Measurements from ENCODE around the gene TMPRSS4. TPM values are rescaled to one million over a fixed set of nuclear protein-coding genes. Genes with fewer than 3 reads are reported as not detected.

TMPRSS4 gene
- total RNA-seq, 1 experiment from 2014 or later, result not detected

DNA sequence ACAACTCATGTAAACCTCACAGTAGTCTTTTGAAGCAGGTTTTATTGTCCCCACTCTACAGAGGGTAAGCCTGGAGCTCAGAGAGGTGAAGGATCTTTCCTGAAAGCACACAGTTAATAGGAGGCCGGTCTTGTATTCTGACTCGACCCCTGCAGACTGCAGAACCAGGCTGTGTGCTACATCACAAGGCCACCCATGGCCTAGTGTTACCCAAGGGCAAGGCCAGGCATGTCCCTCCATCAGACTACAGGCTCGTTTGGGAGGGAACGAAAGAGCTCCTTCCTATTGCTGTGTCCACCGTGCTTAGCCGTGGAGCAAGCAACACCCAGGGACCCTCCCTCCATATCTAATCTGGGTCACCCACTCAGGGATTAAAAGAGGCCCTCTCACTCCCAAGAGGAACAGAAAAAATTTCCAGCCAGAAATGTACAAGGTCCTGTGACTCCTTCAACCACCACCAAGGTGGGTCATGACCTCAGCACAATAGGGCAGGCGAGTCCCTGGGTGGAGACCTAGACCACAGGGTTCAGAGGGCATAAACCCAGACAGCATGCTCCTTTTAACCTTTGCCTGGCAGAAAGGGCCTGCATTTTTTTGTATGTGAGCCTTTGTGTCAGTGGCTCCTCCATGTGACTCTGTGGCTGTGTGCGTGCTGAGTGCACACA lies 16.2 kb downstream of the TMPRSS4 start:
- no peak for DNase-seq (ENCODE audit: low read depth, low spot score)
- intact Hi-C loops (cut with micrococcal nuclease; ENCODE audit: unreplicated experiment) (no loop called here), in situ Hi-C loops (cut with HindIII; ENCODE audit: low pct_unique_long_range_greater_than_20kb, low sequenced_read_pairs) (no loop called here)
- Histone ChIP-seq H3K4me1 (ENCODE audit: control insufficient read depth, insufficient read depth, low read length) (no peaks in the 10 kb centered on the region), H3K27ac (ENCODE audit: low read length) (no peak overlapping the region), H3K4me3 (ENCODE audit: low read depth in 2 of 2, low read length in 2 of 2) (no peak overlapping the region), H3K36me3 (ENCODE audit: control insufficient read depth, insufficient read depth, low read length) (no peaks in the 10 kb centered on the region), H3K27me3 (ENCODE audit: control insufficient read depth, insufficient read depth, low read length) (peaks cover 4% of the 10 kb centered on the region; the same call in 1 of the 2 replicates), H3K9me3 (ENCODE audit: control insufficient read depth, insufficient read depth, low read depth, low read length) (0 out of 2 replicates have a peak, but pooled peaks cover 2% of the 10 kb centered on the region)
- POLR2A ChIA-PET, result no interaction called here
- CTCF ChIA-PET, result no interaction called here
- no TSS peak for BruUV-seq (replicated peaks)
- TF ChIP-seq, protein P1, sequence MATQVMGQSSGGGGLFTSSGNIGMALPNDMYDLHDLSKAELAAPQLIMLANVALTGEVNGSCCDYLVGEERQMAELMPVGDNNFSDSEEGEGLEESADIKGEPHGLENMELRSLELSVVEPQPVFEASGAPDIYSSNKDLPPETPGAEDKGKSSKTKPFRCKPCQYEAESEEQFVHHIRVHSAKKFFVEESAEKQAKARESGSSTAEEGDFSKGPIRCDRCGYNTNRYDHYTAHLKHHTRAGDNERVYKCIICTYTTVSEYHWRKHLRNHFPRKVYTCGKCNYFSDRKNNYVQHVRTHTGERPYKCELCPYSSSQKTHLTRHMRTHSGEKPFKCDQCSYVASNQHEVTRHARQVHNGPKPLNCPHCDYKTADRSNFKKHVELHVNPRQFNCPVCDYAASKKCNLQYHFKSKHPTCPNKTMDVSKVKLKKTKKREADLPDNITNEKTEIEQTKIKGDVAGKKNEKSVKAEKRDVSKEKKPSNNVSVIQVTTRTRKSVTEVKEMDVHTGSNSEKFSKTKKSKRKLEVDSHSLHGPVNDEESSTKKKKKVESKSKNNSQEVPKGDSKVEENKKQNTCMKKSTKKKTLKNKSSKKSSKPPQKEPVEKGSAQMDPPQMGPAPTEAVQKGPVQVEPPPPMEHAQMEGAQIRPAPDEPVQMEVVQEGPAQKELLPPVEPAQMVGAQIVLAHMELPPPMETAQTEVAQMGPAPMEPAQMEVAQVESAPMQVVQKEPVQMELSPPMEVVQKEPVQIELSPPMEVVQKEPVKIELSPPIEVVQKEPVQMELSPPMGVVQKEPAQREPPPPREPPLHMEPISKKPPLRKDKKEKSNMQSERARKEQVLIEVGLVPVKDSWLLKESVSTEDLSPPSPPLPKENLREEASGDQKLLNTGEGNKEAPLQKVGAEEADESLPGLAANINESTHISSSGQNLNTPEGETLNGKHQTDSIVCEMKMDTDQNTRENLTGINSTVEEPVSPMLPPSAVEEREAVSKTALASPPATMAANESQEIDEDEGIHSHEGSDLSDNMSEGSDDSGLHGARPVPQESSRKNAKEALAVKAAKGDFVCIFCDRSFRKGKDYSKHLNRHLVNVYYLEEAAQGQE (IDR thresholded peaks at IDR 0.05; ENCODE audit: insufficient read depth in 1 of 2, low read depth in 2 of 2, low read length in 1 of 2), result no peak
- TF ChIP-seq, protein P2, sequence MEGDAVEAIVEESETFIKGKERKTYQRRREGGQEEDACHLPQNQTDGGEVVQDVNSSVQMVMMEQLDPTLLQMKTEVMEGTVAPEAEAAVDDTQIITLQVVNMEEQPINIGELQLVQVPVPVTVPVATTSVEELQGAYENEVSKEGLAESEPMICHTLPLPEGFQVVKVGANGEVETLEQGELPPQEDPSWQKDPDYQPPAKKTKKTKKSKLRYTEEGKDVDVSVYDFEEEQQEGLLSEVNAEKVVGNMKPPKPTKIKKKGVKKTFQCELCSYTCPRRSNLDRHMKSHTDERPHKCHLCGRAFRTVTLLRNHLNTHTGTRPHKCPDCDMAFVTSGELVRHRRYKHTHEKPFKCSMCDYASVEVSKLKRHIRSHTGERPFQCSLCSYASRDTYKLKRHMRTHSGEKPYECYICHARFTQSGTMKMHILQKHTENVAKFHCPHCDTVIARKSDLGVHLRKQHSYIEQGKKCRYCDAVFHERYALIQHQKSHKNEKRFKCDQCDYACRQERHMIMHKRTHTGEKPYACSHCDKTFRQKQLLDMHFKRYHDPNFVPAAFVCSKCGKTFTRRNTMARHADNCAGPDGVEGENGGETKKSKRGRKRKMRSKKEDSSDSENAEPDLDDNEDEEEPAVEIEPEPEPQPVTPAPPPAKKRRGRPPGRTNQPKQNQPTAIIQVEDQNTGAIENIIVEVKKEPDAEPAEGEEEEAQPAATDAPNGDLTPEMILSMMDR (IDR thresholded peaks at IDR 0.05), result no peak
- TF ChIP-seq SIN3A (IDR thresholded peaks at IDR 0.05; ENCODE audit: borderline replicate concordance, insufficient read depth, low read depth, low read length), result no peak
- TF ChIP-seq TCF7L2 (IDR thresholded peaks at IDR 0.05; ENCODE audit: low read depth, low read length), result no peak
- 0 out of 2 replicates have a peak, but pooled peaks have one; percentile 42 for ATAC-seq

DNA sequence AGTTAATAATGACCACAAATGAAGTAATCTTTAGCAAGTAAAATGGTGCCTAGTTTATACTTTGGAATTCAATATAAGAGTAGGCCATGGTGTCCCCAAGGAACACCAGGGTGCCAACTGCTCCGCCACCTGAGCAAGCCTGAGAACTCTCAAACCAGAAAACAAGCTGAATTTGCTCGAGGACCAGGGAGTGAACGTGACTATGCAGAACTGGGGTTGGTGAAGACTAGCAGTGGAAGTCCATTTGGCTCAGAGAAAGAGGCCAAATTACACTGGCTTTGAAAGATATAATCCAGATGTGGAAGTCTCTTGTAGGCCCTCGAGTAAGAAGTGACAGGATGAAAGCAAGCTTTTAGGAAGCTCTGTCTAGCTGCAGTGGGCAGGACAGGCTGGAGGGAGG lies 18.6 kb downstream of the TMPRSS4 start:
- H3K9me3 ChIP-seq (ENCODE audit: control insufficient read depth, insufficient read depth, low read depth, low read length), result no peaks in the 10 kb centered on the region
- ChIA-PET CTCF (no interaction called here), POLR2A (no interaction called here)
- DNase-seq (ENCODE audit: low read depth, low spot score) (no peak), ATAC-seq (no peak)
- TF ChIP-seq, protein P2 (IDR thresholded peaks at IDR 0.05), result no peak
- TF ChIP-seq POLR2AphosphoS5 (IDR thresholded peaks at IDR 0.05; ENCODE audit: low read depth, low read length), result no peak
- TF ChIP-seq TCF7L2 (IDR thresholded peaks at IDR 0.05; ENCODE audit: low read depth, low read length), result no peak
- TF ChIP-seq SIN3A (IDR thresholded peaks at IDR 0.05; ENCODE audit: borderline replicate concordance, insufficient read depth, low read depth, low read length), result no peak
- TF ChIP-seq, protein P1 (IDR thresholded peaks at IDR 0.05; ENCODE audit: insufficient read depth in 1 of 2, low read depth in 2 of 2, low read length in 1 of 2), result no peak
- no peaks in the 10 kb centered on the region for H3K36me3 ChIP-seq (ENCODE audit: control insufficient read depth, insufficient read depth, low read length)
- H3K27me3 ChIP-seq (ENCODE audit: control insufficient read depth, insufficient read depth, low read length), result peaks cover 4% of the 10 kb centered on the region; the same call in 1 of the 2 replicates
- H3K4me1 ChIP-seq (ENCODE audit: control insufficient read depth, insufficient read depth, low read length), result no peaks in the 10 kb centered on the region
- no peak overlapping the region for H3K4me3 ChIP-seq (ENCODE audit: low read depth in 2 of 2, low read length in 2 of 2)
- intact Hi-C loops (cut with micrococcal nuclease; ENCODE audit: unreplicated experiment), result no loop called here
- in situ Hi-C loops (cut with HindIII; ENCODE audit: low pct_unique_long_range_greater_than_20kb, low sequenced_read_pairs), result no loop called here
- no peak overlapping the region for H3K27ac ChIP-seq (ENCODE audit: low read length)
- BruUV-seq (replicated peaks), result no TSS peak

All from Panc1 (cell line).